PFSK-1 (cell line): ENCODE measurements around the gene FKBP11.

ENCODE experiments used
- SIN3A ChIP-seq: IDR thresholded peaks from 2 replicates; pipeline ENCODE4 v1.6.1; 2012; ENCODE audit warnings: mild to moderate bottlenecking, low read length, moderate library complexity, borderline replicate concordance; ENCODE audit not compliant: insufficient read depth
- TAF1 ChIP-seq: IDR thresholded peaks from 2 replicates; pipeline ENCODE4 v1.6.1; 2012; ENCODE audit warnings: low read length, control low read depth, borderline replicate concordance; ENCODE audit not compliant: insufficient read depth

- TF ChIP-seq SIN3A (no peak), TAF1 (no peak)
Measured at GRCh38 chr12:48961801-48962200, 36.5 kb upstream of the FKBP11 start.
